Ovary (tissue), 9 donors: ENCODE data around the gene CST7. TPM values are rescaled to one million over a fixed set of nuclear protein-coding genes. Genes with fewer than 3 reads are reported as not detected.

Source experiments
- DNase-seq, 5 donors: peaks; one replicate each; pipeline ENCODE4 v3.0.0-alpha.2; 2019 to 2020
- H3K27ac ChIP-seq, 2 donors: fragments of 200-600 bp; one replicate each; pipeline versions ENCODE4 v1.5.1 to v1.8.0; 2019 to 2022
- H3K27me3 ChIP-seq: fragments of 200-600 bp; one replicate; pipeline ENCODE4 v1.8.0; 2022
- H3K36me3 ChIP-seq: fragments of 200-600 bp; sonication (generic); one replicate; pipeline ENCODE4 v1.5.1; 2019
- H3K4me1 ChIP-seq: one replicate; pipeline ENCODE4 v1.8.1; 2013; ENCODE audit warnings: mild to moderate bottlenecking, moderate library complexity; ENCODE audit not compliant: insufficient read depth
- H3K4me3 ChIP-seq: fragments of 200-600 bp; sonication (generic); one replicate; pipeline ENCODE4 v1.5.1; 2017
- H3K9me3 ChIP-seq, 2 donors: fragments of 200-600 bp in 1 of 2; sonication (generic) in 1 of 2; one replicate each; pipeline versions ENCODE4 v1.5.1 to v1.8.1; 2013 to 2019; ENCODE audit warnings: mild to moderate bottlenecking in 1 of 2, moderate library complexity in 1 of 2
- CTCF ChIP-seq, 3 donors: fragments of 450-650 bp in 2 of 3; fragments of 200-600 bp in 1 of 3; IDR thresholded peaks; one replicate each; pipeline versions ENCODE4 v1.5.1 to v1.8.0; 2016 to 2022; ENCODE audit warnings: antibody characterized with exemption in 3 of 3, mild to moderate bottlenecking in 1 of 3
- EP300 ChIP-seq: sonication (generic); formaldehyde crosslinking; IDR thresholded peaks from one replicate; pipeline ENCODE4 v1.6.1; 2017; ENCODE audit warnings: antibody characterized with exemption
- POLR2A ChIP-seq: fragments of 450-650 bp; IDR thresholded peaks from one replicate; pipeline ENCODE4 v1.6.1; 2017; ENCODE audit warnings: antibody characterized with exemption, mild to moderate bottlenecking, moderate library complexity
- WGBS, 3 donors: extraction: QIAGEN DNeasy Blood & Tissue Kit in 1 of 3; methylation state at CpG; one replicate each; pipeline versions ENCODE4 v1.1.5 to v1.1.7; 2013 to 2017; 5-methylcytosine and 5-hydroxymethylcytosine counted together
- intact Hi-C, 4 donors: fragments of 100-400 bp; cut with DNase I; formaldehyde crosslinking; loops; one replicate each; pipeline versions ENCODE4 v1.11.0 to v1.15.1; 2022 to 2023
- polyA plus RNA-seq, 2 donors: library from polyadenylated mRNA; stranded (reverse); fragments of 200-250 nt in 1 of 2; fragments of 350-450 nt in 1 of 2; fragmentation: Illumina TruSeq in 1 of 2; extraction: RNeasy Lipid Tissue Mini Kit (QIAGEN cat#74804) in 1 of 2; gene quantifications; one replicate each; pipeline ENCODE4 v1.2.3, GENCODE V29; 2013 to 2014
- total RNA-seq, 7 donors: library from RNA; depleted of rRNA in 2 of 7; stranded (reverse); fragments of >200 nt in 2 of 7; fragmentation: NEBNext Ultra II Directional in 3 of 7; extraction: Animal tissue kit (Norgen Biotek cat#: 25700) in 3 of 7; gene quantifications; one replicate each; pipeline versions ENCODE4 v1.1.0 to v1.2.4, GENCODE V29; 2016 to 2023
- donor health status: DM: no; HTN: no; CAD: no; lungs with moderate emphysema.
- donor health status: DM: no; HTN: no; CAD: no.
- donor health status: Bipolar disorder and iron deficiency.
- donor health status: DM: yes; HTN: yes; CAD: no.
- donor health status: DM: no; HTN: no; CAD: no.
- donor health status: DM: yes; HTN: yes; CAD: no.

CST7 gene
- total and polyA plus RNA-seq, 9 donors: 0.48 to 5.9 (median 1.1) TPM; not detected in 1

GRCh38 chr20:24952376-24953208 is 3.5 kb downstream of the CST7 start:
- H3K4me3 ChIP-seq: no peak overlapping the region
- H3K36me3 ChIP-seq: no peaks in the 10 kb centered on the region
- no peaks in the 10 kb centered on the region for H3K9me3 ChIP-seq
- intact Hi-C loops: no loop called here
- no peaks in the 10 kb centered on the region for H3K27me3 ChIP-seq
- no peak overlapping the region for H3K27ac ChIP-seq
- DNase-seq: no peak
- 82 to 87% (median 85%) methylated on average over 12 of the region's 12 CpGs for WGBS, 3 donors
- H3K4me1 ChIP-seq: no peaks in the 10 kb centered on the region
- no peak for TF ChIP-seq CTCF (IDR thresholded peaks at IDR 0.05)
- no peak for TF ChIP-seq POLR2A
- no peak for TF ChIP-seq EP300

- no peaks in the 10 kb centered on the region for H3K9me3 ChIP-seq
- TF ChIP-seq CTCF (IDR thresholded peaks at IDR 0.05) (no peak), POLR2A (no peak), EP300 (no peak)
- H3K4me1 ChIP-seq: no peaks in the 10 kb centered on the region
- no peaks in the 10 kb centered on the region for H3K27me3 ChIP-seq
- no peak overlapping the region for H3K27ac ChIP-seq
- H3K4me3 ChIP-seq: no peak overlapping the region
- H3K36me3 ChIP-seq: no peaks in the 10 kb centered on the region
- DNase-seq: no peak
- 65 to 76% (median 73%) methylated on average over 8 of the region's 8 CpGs for WGBS, 3 donors
- intact Hi-C loops: no loop called here
Observed at GRCh38 chr20:24953209-24953575, 4.1 kb downstream of the CST7 start.

DNA sequence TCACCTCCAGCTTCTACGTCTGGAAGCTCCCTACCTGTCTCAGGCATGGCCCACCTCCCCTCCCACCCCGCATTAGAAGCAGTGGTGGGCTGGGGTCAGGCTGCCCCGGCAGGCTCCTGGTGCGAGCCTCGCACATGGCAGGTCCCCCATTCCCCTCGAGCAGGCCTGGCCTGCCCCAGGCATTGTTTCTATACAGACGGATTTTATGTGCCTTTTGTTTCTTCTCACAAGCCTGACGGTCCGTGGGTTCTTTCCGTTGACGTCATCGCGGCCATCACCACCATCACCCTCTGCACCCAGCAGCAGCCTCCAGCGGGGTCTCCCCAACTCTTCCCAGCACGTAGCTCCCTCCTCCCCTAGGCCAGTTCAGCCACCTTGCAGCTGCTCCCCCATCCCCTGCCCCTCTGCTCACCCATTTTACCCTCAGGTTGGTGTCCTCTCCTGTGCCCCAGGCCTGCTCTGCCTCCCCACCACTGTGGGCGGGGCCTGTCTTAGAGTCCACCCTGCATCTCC is 4.6 kb downstream of the CST7 start:
- Histone ChIP-seq H3K4me1 (no peaks in the 10 kb centered on the region), H3K36me3 (no peaks in the 10 kb centered on the region), H3K9me3 (no peaks in the 10 kb centered on the region), H3K27me3 (no peaks in the 10 kb centered on the region), H3K27ac (no peak overlapping the region), H3K4me3 (no peak overlapping the region)
- DNase-seq: no peak
- 78 to 83% (median 79%) methylated on average over 16 of the region's 16 CpGs for WGBS, 3 donors
- TF ChIP-seq POLR2A (no peak), CTCF (IDR thresholded peaks at IDR 0.05) (no peak), EP300 (no peak)
- intact Hi-C loops: no loop called here

DNA sequence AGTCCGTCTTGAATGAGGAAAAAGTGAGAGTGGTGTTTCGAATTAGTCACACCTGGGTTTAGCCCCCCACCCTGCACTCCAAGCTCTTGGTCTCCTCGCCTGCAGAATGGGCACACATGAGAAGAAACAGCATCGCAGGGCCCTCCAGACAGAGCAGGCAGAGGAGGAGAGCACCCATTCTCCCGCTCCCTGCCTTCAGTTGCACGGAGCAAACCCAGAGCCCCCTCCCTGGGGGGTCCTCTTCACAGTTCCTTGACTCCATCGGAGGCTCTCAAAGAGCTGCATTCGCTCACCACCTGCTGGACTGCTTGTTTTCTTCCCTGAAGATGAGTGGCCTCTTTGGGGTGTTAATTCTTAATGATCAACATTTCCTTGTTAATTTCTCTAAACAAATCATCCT is 5.1 kb downstream of the CST7 start:
- intact Hi-C loops: no loop called here
- WGBS, 3 donors: 74 to 81% (median 79%) methylated on average over 8 of the region's 8 CpGs
- Histone ChIP-seq H3K27me3 (no peaks in the 10 kb centered on the region), H3K36me3 (no peaks in the 10 kb centered on the region), H3K4me1 (no peaks in the 10 kb centered on the region), H3K4me3 (no peak overlapping the region), H3K27ac (no peak overlapping the region), H3K9me3 (no peaks in the 10 kb centered on the region)
- TF ChIP-seq EP300 (no peak), CTCF (IDR thresholded peaks at IDR 0.05) (no peak), POLR2A (no peak)
- DNase-seq: no peak
